ENCODE data around the gene ZNF93. TPM values are rescaled to one million over a fixed set of nuclear protein-coding genes. Genes with fewer than 3 reads are reported as not detected.

The ZNF93 gene
- total RNA-seq, 2 donors from 2014 or later: 47.7 to 53.3 TPM

GRCh38 chr19:19938449-19938848 is 37.7 kb downstream of the ZNF93 start:
- H3K27me3 ChIP-seq (ENCODE audit: control insufficient read depth, insufficient read depth, low read length, poor library complexity, severe bottlenecking): no peaks in the 10 kb centered on the region
- no peaks in the 10 kb centered on the region for H3K4me1 ChIP-seq (ENCODE audit: control insufficient read depth, insufficient read depth, low read length)
- Mint-ChIP-seq H3K9me3 (peaks cover 41% of the 10 kb centered on the region), H3K27ac (no peak overlapping the region), H3K36me3 (ENCODE audit: low read depth) (peaks cover 24% of the 10 kb centered on the region), H3K4me1 (peaks cover 1% of the 10 kb centered on the region), H3K4me3 (no peak overlapping the region), H3K27me3 (ENCODE audit: insufficient read depth) (no peaks in the 10 kb centered on the region)
- H3K27ac ChIP-seq (ENCODE audit: low read depth, low read length): no peak overlapping the region
- WGBS, 2 experiments (ENCODE audit: insufficient coverage in 1 of 2, insufficient read length in 1 of 2): 35 to 47% methylated on average over 2 of the region's 2 CpGs
- TF ChIP-seq CTCF (conservative IDR thresholded peaks at IDR 0.05): no peak
- H3K9ac ChIP-seq (ENCODE audit: extremely low read depth, low read length, poor library complexity, severe bottlenecking): no peak overlapping the region
- peaks cover 26% of the 10 kb centered on the region for H3K36me3 ChIP-seq (ENCODE audit: control insufficient read depth, insufficient read depth, low read length)
- H3K9me3 ChIP-seq (ENCODE audit: control insufficient read depth, low read length): peaks cover 59% of the 10 kb centered on the region
- no peak for DNase-seq
- H3K4me3 ChIP-seq (ENCODE audit: low read length): no peak overlapping the region

- Mint-ChIP-seq H3K4me3 (no peak overlapping the region), H3K36me3 (ENCODE audit: low read depth) (no peaks in the 10 kb centered on the region), H3K9me3 (peaks cover 11% of the 10 kb centered on the region), H3K27me3 (ENCODE audit: insufficient read depth) (peaks cover 12% of the 10 kb centered on the region), H3K4me1 (peaks cover 10% of the 10 kb centered on the region), H3K27ac (no peak overlapping the region)
- H3K9me3 ChIP-seq (ENCODE audit: control insufficient read depth, low read length): peaks cover 18% of the 10 kb centered on the region
- WGBS, 2 experiments (ENCODE audit: insufficient coverage in 1 of 2, insufficient read length in 1 of 2): 95 to 97% methylated on average over 7 to 8 of the region's 8 CpGs
- H3K4me1 ChIP-seq (ENCODE audit: control insufficient read depth, insufficient read depth, low read length): no peaks in the 10 kb centered on the region
- no peak overlapping the region for H3K9ac ChIP-seq (ENCODE audit: extremely low read depth, low read length, poor library complexity, severe bottlenecking)
- H3K4me3 ChIP-seq (ENCODE audit: low read length): no peak overlapping the region
- H3K27me3 ChIP-seq (ENCODE audit: control insufficient read depth, insufficient read depth, low read length, poor library complexity, severe bottlenecking): no peaks in the 10 kb centered on the region
- H3K36me3 ChIP-seq (ENCODE audit: control insufficient read depth, insufficient read depth, low read length): no peaks in the 10 kb centered on the region
- DNase-seq: no peak
- TF ChIP-seq CTCF (conservative IDR thresholded peaks at IDR 0.05): no peak
- no peak overlapping the region for H3K27ac ChIP-seq (ENCODE audit: low read depth, low read length)
Observed at GRCh38 chr19:19943848-19944582, 43.3 kb downstream of the ZNF93 start.

DNA sequence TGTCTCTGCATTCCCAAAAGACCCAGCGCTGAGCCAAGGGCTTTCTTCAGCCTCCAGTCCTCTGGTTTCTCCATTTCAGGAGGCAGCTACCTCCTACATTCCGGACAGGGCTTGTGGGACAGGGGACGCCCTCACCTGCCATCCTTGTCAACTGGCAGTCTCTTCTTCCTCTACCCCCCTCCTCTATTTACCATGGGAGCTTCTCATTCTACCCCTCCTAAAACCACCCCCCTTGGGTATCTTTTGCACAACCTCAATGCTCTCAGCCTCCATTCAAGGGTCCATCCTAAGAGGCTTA is 43.8 kb downstream of the ZNF93 start:
- 90 to 100% methylated on average over 2 to 3 of the region's 3 CpGs for WGBS, 2 experiments (ENCODE audit: insufficient coverage in 1 of 2, insufficient read length in 1 of 2)
- Mint-ChIP-seq H3K4me1 (peaks cover 10% of the 10 kb centered on the region), H3K27me3 (ENCODE audit: insufficient read depth) (peaks cover 12% of the 10 kb centered on the region), H3K4me3 (no peak overlapping the region), H3K27ac (no peak overlapping the region), H3K9me3 (peaks cover 11% of the 10 kb centered on the region), H3K36me3 (ENCODE audit: low read depth) (no peaks in the 10 kb centered on the region)
- no peak for TF ChIP-seq CTCF (conservative IDR thresholded peaks at IDR 0.05)
- H3K9ac ChIP-seq (ENCODE audit: extremely low read depth, low read length, poor library complexity, severe bottlenecking): no peak overlapping the region
- no peak for DNase-seq
- peaks cover 18% of the 10 kb centered on the region for H3K9me3 ChIP-seq (ENCODE audit: control insufficient read depth, low read length)
- H3K4me1 ChIP-seq (ENCODE audit: control insufficient read depth, insufficient read depth, low read length): no peaks in the 10 kb centered on the region
- no peak overlapping the region for H3K4me3 ChIP-seq (ENCODE audit: low read length)
- no peak overlapping the region for H3K27ac ChIP-seq (ENCODE audit: low read depth, low read length)
- H3K27me3 ChIP-seq (ENCODE audit: control insufficient read depth, insufficient read depth, low read length, poor library complexity, severe bottlenecking): no peaks in the 10 kb centered on the region
- H3K36me3 ChIP-seq (ENCODE audit: control insufficient read depth, insufficient read depth, low read length): no peaks in the 10 kb centered on the region
